HepG2 (cell line): ENCODE measurements around the gene ZC3H14. TPM values are rescaled to one million over a fixed set of nuclear protein-coding genes. Genes with fewer than 3 reads are reported as not detected.

ENCODE experiments used
- BCL6 ChIP-seq: IDR thresholded peaks from 2 replicates; pipeline ENCODE4 v1.6.1; 2016; ENCODE audit warnings: missing genetic modification reagents, missing compliant biosample characterization
- E2F1 ChIP-seq: sonication (generic); formaldehyde crosslinking; IDR thresholded peaks from 2 replicates; pipeline ENCODE4 v1.5.0; 2020; ENCODE audit warnings: missing genetic modification reagents
- EED ChIP-seq: sonication (generic); formaldehyde crosslinking; IDR thresholded peaks from 2 replicates; pipeline ENCODE4 v1.5.0; 2020; ENCODE audit warnings: mild to moderate bottlenecking, missing genetic modification reagents
- ELF1 ChIP-seq: sonication (generic); formaldehyde crosslinking; IDR thresholded peaks from 2 replicates; pipeline ENCODE4 v1.4.0; 2020; ENCODE audit warnings: missing genetic modification reagents
- ELF4 ChIP-seq: sonication (generic); formaldehyde crosslinking; IDR thresholded peaks from 2 replicates; pipeline ENCODE4 v1.5.0; 2020; ENCODE audit warnings: missing genetic modification reagents, mild to moderate bottlenecking, moderate library complexity, borderline replicate concordance
- MIER3 ChIP-seq: IDR thresholded peaks from 2 replicates; pipeline ENCODE4 v1.6.1; 2016; ENCODE audit warnings: missing compliant biosample characterization, borderline replicate concordance
- NR2C2 ChIP-seq: sonication (generic); formaldehyde crosslinking; IDR thresholded peaks from 2 replicates; pipeline ENCODE4 v1.4.0; 2020; ENCODE audit warnings: missing genetic modification reagents, mild to moderate bottlenecking, moderate library complexity, borderline replicate concordance
- PLSCR1 ChIP-seq: sonication (generic); formaldehyde crosslinking; IDR thresholded peaks from 2 replicates; pipeline ENCODE4 v1.5.0; 2020; ENCODE audit warnings: missing genetic modification reagents, mild to moderate bottlenecking, borderline replicate concordance
- SNAPC5 ChIP-seq: sonication (generic); formaldehyde crosslinking; IDR thresholded peaks from 2 replicates; pipeline ENCODE4 v1.8.1; 2023; ENCODE audit warnings: mild to moderate bottlenecking, missing genetic modification reagents, borderline replicate concordance
- SOX6 ChIP-seq, 2 experiments: fragments of 450-650 bp in 1 of 2; sonication (generic) in 1 of 2; formaldehyde crosslinking in 1 of 2; IDR thresholded peaks; 2 replicates each; pipeline versions ENCODE4 v1.4.0 to v1.6.1; 2017 to 2020; ENCODE audit warnings: antibody characterized with exemption in 1 of 2, mild to moderate bottlenecking in 1 of 2, missing genetic modification reagents in 1 of 2
- ZNF142 ChIP-seq: sonication (generic); formaldehyde crosslinking; IDR thresholded peaks from 2 replicates; pipeline ENCODE4 v1.4.0; 2020; ENCODE audit warnings: missing genetic modification reagents
- ZNF225 ChIP-seq: sonication (generic); formaldehyde crosslinking; IDR thresholded peaks from 2 replicates; pipeline ENCODE4 v1.4.0; 2020; ENCODE audit warnings: mild to moderate bottlenecking, missing genetic modification reagents
- ZNF281 ChIP-seq: sonication (generic); formaldehyde crosslinking; IDR thresholded peaks from 2 replicates; pipeline ENCODE4 v1.4.0; 2020; ENCODE audit warnings: missing genetic modification reagents, borderline replicate concordance
- ZNF557 ChIP-seq: sonication (generic); formaldehyde crosslinking; IDR thresholded peaks from 2 replicates; pipeline ENCODE4 v1.4.0; 2020; ENCODE audit warnings: missing genetic modification reagents
- ZNF639 ChIP-seq: conservative IDR thresholded peaks from 2 replicates; pipeline ENCODE4 v1.6.1; 2018; ENCODE audit warnings: missing genetic modification reagents
- ZNF773 ChIP-seq: sonication (generic); formaldehyde crosslinking; IDR thresholded peaks from 2 replicates; pipeline ENCODE4 v1.4.0; 2020; ENCODE audit warnings: missing genetic modification reagents, borderline replicate concordance
- polyA plus RNA-seq, 8 experiments: library from polyadenylated mRNA; depleted of rRNA in 3 of 8; stranded (reverse) in 7 of 8; unstranded in 1 of 8; fragments of >200 nt; fragmentation: Illumina TruSeq in 4 of 8; extraction: Trizol in 4 of 8; gene quantifications; 2 replicates each; pipeline versions ENCODE4 v1.2.1 to v1.2.3, GENCODE V29; 2011 to 2016; ENCODE audit warnings: low read depth in 4 of 8, missing spikeins in 1 of 8, mixed read lengths in 1 of 8; ENCODE audit not compliant: insufficient read depth in 1 of 8
- total RNA-seq, 5 experiments: library from RNA; depleted of rRNA; stranded (reverse); fragments of >200 nt; fragmentation: Illumina TruSeq; extraction: Trizol; gene quantifications; 2 replicates each; pipeline ENCODE4 v1.2.3, GENCODE V29; 2016; ENCODE audit warnings: low read depth in 1 of 5

The ZC3H14 gene
- total and polyA plus RNA-seq, 2 of the 13 experiments (the other 11 are each of a cell fraction or from before 2014, with no cell fraction given), result 65.1 to 67.5 TPM

- TF ChIP-seq ZNF639 (CRISPR knock-in tag) (no peak; the same call in 1 of the 2 replicates), PLSCR1 (CRISPR knock-in tag) (no peak), MIER3 (CRISPR knock-in tag) (no peak), E2F1 (CRISPR knock-in tag) (no peak), ZNF281 (CRISPR knock-in tag) (no peak), ZNF225 (CRISPR knock-in tag) (no peak), ZNF773 (CRISPR knock-in tag) (no peak), SNAPC5 (CRISPR knock-in tag) (no peak), ELF4 (CRISPR knock-in tag) (no peak), ELF1 (CRISPR knock-in tag) (no peak), BCL6 (CRISPR knock-in tag) (no peak; the same call in 1 of the 2 replicates), ZNF142 (CRISPR knock-in tag) (peak; percentile 100), SOX6 (IDR thresholded peaks at IDR 0.05) (no peak), SOX6 (CRISPR knock-in tag; IDR thresholded peaks at IDR 0.05) (no peak), NR2C2 (CRISPR knock-in tag) (no peak), ZNF557 (CRISPR knock-in tag) (no peak), EED (CRISPR knock-in tag) (no peak)
These were observed 8.2 kb upstream of the ZC3H14 start, which contains the start of gene PTPN21 (continued) for GRCh38 chr14:88554457-88555286.
